Fibroblast of gingiva (primary cell): ENCODE data around the gene NLRX1.
"Not testable (repeated sequence)": the region's sequence is repeated elsewhere in the genome, so short reads cannot be mapped to it uniquely, and the experiment has no call there.

Experiments used
- DNase-seq: peaks from one replicate; pipeline ENCODE4 v3.0.0-alpha.2; 2011; ENCODE audit warnings: low read depth

Gene NLRX1, protein sequence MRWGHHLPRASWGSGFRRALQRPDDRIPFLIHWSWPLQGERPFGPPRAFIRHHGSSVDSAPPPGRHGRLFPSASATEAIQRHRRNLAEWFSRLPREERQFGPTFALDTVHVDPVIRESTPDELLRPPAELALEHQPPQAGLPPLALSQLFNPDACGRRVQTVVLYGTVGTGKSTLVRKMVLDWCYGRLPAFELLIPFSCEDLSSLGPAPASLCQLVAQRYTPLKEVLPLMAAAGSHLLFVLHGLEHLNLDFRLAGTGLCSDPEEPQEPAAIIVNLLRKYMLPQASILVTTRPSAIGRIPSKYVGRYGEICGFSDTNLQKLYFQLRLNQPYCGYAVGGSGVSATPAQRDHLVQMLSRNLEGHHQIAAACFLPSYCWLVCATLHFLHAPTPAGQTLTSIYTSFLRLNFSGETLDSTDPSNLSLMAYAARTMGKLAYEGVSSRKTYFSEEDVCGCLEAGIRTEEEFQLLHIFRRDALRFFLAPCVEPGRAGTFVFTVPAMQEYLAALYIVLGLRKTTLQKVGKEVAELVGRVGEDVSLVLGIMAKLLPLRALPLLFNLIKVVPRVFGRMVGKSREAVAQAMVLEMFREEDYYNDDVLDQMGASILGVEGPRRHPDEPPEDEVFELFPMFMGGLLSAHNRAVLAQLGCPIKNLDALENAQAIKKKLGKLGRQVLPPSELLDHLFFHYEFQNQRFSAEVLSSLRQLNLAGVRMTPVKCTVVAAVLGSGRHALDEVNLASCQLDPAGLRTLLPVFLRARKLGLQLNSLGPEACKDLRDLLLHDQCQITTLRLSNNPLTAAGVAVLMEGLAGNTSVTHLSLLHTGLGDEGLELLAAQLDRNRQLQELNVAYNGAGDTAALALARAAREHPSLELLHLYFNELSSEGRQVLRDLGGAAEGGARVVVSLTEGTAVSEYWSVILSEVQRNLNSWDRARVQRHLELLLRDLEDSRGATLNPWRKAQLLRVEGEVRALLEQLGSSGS

DNA sequence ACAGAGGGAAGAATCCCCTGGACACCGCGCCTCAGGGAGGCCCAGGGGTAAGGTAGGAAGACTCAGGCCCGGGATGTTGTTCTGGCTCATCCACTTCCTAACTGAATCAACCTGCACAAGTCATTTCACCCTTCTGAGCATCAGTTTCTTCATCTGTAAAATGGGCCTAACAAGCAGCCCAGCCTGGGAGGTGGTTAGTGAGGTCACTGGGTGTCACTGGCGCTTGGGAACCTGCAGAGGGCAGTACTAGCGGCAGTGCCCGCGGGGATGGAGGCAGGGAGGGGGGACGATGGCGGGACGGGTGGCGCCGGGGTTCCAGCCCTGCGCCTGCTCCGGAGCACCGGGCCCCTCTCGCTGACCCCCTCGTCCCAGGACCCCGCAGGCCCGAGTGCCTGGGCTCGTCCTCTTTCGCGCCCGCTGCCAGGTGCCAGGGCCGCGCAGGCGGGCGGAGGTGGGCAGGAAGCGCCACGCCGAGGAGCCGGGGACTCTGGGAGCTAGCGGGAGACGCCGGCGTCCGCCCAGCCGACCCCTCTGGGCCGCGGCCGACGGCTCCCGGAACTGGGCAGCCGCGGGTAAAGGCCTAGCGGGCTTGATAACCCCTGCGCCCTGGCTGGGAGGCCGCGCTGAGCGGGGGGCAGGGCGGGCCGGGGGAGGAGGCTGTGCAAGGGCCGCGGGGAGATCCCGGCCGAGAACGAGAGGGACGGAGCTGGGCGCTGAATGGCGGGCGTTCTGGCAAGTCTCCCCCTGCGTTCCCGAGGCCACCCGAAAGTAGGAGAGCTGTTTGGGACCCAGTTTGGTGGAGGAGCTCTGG is at the start of gene NLRX1:
TSS of gene NLRX1 (plus strand) at position 255 of the 811 bp plus-strand sequence. CDS start 2,679 bp downstream, outside the sequence.
- DNase-seq = peak; percentile 82

DNA sequence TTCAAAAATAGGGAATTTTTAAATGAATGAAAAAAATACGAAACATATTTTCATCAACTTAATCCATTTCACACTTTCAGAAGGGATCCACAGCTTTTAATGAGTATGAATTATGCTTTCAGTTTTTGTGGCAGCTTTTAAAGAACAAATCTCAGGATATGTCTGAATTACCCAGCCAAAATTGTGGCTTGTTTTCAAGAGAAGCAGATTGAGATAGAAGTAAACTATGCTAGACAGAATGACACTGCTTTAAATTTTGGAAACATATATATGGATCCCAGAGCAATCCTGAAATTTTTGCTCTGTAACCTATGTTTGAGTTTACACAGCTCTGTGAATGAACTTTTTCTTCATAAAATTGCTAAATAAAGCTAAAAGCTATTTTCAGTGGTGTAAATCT is 49.6 kb upstream of the NLRX1 start:
- no peak for DNase-seq

DNA sequence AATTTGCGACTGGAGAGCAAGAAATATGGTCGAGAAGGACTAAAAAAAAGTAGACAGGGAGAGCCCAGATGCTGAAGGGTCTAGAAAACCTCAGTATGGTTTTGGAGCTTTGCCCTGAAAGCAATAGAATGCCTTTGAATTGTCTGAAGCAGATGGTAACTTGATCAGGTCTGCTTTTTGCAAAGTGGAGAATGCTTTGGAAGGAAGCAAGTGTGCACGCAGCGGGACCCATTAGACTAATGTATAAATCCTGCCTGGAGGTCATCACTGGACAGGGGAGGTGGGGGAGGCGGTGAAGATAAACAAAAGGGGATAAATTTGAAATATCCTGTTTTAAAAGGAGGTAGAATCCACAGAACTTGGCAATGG is 47.9 kb upstream of the NLRX1 start:
- DNase-seq = peak; percentile 57

DNA sequence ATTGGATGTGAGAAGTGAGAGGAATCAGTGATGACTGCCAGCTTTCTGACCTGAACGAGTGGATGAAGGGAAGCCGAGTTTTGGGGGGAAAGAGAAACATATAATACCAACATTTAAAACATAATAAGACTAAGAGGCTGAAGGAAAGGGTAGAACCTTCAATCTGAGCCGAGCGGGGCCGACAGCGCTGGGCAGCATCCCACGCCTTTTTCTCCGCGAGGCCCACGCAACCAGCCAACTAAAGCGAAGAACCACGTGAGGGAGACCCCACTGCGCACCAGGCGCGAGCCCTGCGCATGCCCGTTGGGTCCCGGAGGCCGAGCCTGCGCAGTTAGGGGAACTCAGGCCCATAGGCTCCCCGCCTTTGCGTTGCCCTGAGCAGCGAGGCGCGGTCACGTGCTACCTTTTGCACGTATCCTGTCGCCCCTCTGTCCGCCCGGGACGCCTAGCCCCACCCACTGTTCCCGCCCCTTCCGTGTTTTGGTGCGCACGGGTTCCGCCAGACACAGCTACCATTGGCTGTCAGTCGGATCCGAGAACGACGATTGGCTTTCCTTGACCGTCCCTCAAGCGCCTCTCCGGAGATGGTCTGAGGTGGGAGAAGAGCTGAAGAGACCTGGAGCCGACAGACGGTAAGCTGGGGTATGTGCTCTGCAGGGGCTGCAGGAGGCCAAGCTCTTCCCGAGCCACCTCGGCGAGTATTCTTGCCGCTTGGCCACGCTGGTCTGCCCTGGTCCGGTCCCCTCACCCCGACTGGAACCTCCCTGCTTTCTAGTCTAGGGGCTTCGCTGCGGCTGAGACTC is 47.3 kb upstream of the NLRX1 start, which contains the start of gene HINFP:
TSS of gene HINFP (plus strand) at position 573 of the 803 bp plus-strand sequence. CDS start 5,365 bp downstream, outside the sequence.
- peak; percentile 98 for DNase-seq

DNA sequence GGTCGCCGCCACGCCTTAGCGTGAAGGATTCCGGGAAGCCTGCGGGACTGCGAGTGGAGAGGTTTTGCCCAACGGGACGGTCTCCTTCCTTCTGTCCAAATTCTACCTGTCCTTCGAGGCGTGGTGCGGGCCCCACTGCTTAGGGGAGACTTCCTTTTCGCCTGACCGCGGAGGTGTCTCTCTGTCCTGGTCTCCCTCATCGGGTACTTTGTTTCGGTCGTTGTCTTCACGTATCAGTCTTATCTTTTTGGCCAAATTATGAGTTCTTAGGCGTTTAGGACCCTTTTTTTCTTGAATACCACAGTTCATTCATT is 46.8 kb upstream of the NLRX1 start:
- DNase-seq = no peak

DNA sequence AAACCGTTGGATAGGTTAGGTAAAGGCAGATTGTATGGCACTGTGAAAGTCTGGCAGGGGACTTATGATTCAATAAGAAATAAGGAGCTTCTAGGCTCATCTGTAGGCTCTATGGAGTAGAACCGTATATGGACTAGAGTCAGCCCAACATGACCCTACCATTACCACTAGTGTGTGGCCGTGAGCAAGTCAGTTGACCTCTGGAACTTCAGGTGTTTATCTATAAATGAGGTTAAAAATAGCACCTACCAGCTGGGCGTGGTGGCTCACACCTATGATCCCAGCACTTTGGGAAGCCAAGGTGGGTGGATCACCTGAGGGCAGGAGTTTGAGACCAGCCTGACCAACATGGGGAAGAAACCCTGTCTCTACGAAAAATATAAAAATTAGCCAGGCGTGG is 42.7 kb upstream of the NLRX1 start:
- DNase-seq = no peak

DNA sequence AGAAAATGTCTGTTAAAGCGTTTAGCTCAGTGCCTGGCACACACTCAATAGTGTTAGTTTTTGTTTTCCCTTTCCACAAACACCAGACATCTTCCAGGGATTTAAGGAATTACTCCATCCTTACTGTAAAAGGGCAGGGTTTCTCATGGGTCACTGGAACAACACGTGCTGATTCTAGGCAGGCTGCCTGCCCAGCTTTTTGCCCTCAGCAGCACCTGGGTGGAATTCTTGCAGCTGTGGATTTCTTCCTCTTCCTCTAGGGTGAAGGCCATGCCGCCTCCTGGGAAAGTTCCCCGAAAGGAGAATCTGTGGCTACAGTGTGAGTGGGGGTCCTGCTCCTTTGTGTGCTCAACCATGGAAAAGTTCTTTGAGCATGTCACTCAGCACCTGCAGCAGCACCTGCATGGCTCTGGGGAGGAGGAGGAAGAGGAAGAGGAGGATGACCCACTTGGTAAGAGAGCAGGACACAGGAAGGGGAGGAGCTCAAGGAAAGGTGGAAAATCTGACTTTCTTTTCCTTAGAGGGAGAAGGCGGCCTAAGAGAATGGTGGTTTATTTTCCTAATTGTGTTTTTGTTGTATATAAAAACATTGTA is 41.8 kb upstream of the NLRX1 start:
- DNase-seq = no peak

DNA sequence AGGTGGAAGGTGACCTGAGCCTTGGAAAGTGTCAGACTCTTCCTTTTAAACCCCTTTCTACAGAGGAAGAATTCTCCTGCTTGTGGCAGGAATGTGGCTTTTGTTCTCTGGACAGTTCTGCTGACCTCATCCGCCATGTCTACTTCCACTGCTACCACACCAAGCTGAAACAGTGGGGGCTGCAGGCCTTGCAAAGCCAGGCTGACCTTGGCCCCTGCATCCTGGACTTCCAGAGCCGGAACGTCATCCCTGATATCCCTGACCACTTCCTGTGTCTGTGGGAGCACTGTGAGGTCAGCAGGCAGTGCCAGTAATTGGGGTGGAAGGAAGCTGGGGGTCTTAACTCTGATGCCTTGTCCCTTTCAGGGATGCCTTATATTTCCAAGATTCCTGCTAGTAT is 37.9 kb upstream of the NLRX1 start:
- no peak for DNase-seq

DNA sequence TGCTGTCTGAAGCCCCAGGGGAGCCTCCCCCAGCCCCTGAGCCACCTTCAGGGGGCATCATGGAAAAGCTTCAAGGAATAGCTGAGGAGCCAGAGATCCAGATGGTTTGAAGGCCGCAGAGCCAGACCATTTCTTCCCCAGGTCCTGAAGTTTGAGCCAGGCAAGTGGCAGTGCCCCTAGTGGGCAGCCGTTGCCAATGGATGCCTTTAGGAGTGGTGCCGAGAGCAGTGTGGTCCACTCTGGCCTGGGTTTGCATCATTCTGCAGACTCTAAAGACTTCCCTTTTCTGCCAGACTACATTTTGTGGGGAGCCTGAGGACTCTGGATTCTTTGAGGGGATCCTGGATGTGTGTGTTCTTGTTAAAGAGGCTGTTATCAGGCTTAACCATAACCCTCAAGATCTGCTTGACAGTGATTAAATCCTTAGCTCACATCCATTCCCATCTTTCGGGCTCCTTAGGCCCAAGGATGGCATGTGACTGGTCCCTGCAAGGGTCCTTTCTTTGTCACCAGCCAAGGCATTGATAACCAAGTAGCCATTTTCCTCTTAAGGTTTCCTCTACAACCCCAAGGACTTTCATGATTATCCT is 34.0 kb upstream of the NLRX1 start:
- DNase-seq = no peak

DNA sequence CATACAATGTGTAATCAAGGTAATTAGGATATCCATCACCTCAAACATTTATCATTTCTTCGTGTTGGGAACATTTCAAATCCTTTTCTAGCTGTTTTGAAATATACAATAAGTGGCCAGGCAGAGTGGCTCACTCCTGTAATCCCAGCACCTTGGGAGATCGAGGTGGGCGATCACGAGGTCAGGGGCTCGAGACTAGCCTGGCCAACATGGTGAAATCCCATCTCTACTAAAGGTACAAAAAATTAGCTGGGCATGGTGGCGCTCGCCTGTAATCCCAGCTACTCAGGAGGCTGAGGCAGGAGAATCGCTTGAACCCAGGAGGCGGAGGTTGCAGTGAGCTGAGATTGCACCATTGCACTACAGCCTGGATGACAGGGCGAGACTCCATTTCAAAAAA is 29.2 kb upstream of the NLRX1 start:
- DNase-seq = not testable (repeated sequence)

DNA sequence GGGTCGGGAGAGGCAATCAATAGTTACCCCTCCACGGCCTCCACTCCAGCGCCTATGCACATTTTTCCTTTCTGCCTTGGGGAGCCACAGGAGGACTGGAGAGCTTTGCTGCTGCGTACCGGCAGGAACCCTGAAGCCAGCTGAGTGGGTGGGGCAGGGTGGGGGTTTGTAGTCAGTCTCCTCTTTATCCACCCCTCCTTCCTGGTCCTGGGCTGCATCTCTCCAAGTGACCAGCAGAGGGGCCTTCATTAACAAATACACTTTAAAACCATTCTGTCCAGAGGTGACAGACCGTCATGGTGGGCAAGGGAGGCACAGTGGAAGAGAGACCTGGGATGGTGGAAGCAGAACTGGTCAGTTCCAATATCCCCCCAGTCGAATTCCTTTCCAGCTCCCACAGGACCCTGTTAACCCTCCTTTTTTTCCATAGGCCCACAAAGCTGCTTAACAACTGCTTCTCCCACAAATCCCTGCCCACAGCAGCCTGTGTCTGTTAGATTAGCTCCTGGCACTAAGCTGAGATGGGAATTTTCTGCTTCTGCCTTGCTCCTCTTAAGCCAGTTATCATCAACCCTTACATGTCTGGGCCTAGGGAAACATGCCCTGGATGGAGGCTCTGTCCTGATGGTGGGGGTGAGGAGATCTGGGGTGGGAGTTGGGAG is 23.6 kb upstream of the NLRX1 start:
- peak; percentile 45 for DNase-seq

DNA sequence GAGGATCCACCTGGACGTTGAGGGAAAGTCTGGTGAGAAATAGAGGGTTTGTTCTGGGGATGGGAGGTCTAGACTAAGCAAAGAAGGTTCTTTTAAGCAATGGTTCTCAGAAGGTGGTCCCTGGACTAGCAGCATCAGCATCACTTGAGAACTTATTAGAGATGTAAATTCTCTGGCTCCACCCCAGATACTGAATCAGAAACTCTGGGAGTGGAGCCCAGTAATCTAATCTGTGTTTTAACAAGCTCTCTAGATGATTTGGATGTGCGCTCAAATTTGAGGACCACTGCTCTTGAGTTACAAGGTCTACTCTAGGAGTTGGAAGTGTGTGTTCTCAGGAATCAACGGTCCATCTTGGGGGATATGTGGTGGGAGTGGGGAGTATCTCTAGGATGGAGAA is 23.0 kb upstream of the NLRX1 start:
- DNase-seq = peak; percentile 34

DNA sequence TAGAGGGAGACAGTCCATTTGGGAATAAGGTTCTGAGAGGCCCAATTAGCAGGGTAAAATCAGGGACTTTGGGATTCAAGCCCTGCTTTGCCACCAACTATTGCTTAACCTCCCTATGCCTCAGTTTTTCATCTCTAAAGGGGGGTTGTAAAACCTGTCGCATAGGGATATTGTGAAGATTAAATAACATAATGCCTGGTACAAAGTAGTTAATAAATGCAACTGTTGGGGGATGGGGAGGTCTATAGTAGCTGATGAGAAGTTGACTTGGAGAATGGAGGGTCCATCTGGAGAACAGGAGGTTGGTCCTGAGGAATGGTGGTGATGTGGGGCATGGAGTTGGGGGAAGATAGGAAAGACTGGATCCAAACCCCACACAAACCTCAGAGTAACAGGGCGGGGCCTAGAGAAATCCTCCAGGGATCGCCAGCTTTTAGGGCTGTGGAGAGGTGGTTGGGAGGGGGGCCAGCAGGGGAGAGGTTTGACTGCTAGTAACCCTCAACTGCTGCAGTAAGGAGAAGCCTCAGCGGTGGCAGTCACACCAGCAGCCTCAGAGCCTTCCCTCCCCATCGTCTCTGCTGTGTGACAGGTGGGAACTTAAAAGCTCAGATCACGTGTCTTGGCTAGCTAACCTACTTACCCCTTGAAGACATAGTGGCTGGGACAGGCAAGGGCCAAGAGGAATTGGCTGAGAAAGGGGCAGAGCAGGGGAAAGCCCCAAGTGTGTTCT is 20.8 kb upstream of the NLRX1 start:
- no peak for DNase-seq

DNA sequence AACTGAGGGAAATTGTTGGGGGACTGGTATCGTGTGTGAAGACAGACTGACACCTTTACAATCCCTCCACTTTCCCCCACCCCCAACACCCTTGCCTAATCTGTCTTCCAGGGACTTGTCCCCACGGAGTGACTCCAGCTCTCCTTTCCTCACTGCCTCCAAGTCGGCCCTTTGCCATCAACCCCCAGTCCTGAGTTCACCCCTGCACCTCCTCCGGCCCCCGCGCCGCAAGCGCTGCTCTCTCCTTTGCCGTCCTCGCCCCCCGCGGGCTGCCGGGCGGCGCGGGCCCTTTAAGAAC is 19.9 kb upstream of the NLRX1 start:
- no peak for DNase-seq

DNA sequence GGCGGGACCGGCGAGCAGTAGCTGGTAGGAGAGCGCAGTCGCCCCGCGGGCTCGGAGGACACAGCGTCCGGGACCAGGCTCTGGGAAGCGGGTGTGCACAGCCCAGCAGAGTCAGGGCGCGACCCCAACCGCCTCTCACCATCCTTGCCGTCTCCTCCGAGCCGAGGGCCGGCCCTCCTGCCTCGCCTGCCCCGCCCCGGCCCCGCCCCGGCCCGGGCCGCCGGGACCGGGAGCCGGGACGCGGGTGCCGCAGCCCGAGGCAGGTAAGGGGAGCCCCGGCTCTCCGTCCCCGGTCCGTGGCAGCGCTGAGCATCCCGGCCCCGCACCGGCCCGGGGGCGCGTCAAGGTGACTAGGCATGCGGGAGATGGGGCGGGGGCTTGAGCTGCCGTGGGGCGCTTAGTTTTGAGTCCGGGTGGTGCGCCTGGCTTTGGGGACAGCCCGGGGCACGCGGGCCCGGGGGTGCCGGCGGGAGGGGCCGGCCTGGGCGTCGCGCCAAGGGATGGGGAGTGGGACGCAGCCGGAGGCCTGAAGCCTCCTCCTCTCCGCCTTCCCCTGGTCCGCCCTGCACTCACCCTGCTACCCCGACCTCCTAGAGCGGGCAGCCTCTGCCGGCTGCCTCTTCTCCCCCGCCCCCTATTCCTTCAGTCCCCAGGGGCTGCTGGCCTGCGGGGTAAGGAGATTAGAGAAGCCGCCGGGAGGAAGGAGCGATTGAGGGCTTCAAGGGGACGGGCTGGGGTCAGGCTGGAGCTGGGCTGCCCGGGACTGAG is 19.3 kb upstream of the NLRX1 start, which contains the start of gene ABCG4:
TSS of gene ABCG4 (plus strand) at position 35 of the 768 bp plus-strand sequence. CDS start 914 bp downstream, outside the sequence.
- DNase-seq = no peak

DNA sequence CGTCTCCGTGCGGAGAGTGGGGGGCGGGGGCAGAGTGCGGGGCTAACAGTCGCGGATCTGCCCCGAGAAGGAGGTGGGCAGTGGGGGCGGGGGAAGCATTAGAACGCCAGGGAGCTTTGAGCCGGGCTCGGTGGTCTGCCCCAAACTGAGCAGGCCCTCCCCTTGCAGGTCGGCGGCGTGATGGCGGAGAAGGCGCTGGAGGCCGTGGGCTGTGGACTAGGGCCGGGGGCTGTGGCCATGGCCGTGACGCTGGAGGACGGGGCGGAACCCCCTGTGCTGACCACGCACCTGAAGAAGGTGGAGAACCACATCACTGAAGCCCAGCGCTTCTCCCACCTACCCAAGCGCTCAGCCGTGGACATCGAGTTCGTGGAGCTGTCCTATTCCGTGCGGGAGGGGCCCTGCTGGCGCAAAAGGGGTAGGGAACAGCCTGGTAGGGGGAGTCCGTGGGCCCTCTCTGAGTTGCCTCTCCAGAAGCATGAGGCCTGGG is 18.7 kb upstream of the NLRX1 start:
- no peak for DNase-seq

DNA sequence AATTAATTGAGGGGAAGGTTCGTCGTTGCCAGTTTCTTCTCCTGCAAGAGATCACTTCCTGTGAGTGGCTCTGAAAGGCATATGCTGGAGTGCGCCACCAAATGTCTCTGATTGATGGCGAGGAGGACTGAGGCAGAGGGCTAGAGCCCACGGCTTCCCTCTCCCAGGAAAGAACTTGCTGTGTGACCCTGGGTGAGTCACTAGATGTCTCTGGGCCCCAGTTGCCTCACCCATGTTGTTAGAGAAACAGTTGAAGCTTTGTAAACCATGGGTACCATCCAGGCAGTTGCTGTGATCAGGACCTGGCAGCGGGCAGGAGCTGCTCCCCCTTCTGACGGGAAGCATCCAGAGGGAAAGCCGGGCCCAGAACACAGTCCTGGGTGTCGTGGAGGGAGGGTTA is 16.5 kb upstream of the NLRX1 start:
- no peak for DNase-seq

DNA sequence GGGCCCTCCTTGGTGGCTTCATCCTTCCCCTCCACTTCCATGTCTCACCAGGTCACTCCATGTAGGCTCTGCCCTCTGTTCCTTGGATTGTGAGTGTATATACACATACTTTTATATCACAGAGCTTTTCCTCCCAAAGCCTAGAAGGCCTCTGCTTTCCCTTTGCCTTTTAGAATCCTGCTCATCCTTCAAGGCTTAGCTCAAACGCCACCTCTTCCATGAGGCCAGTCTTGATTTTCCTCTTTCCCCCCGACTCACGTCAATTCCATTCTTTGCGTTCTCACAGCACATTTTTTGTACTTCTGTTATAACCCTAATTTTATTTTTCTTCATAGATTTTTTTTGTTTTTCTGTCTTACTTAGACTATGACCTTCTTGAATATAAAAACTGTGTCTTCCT is 15.9 kb upstream of the NLRX1 start:
- no peak for DNase-seq
